ENCODE results near the gene AFMID. TPM values are rescaled to one million over a fixed set of nuclear protein-coding genes. Genes with fewer than 3 reads are reported as not detected.

Gene AFMID
- total RNA-seq, 1 donor from 2014 or later = 15.4 TPM

GRCh38 chr17:78224231-78225087 lies 37.3 kb downstream of the AFMID start:
- no peaks in the 10 kb centered on the region for H3K36me3 Mint-ChIP-seq (ENCODE audit: low read depth)
- no peaks in the 10 kb centered on the region for H3K9me3 Mint-ChIP-seq
- TF ChIP-seq CTCF (IDR thresholded peaks at IDR 0.05) = no peak
- ChIA-PET CTCF (no interaction called here), POLR2A (interaction anchor here (0.8 kb wide), 1 partner anchor 20 kb away, joined by 3 read pairs; no protein-coding TSS in a partner anchor)
- H3K4me3 Mint-ChIP-seq = no peak overlapping the region
- H3K27ac Mint-ChIP-seq = no peak overlapping the region
- DNase-seq (no peak), ATAC-seq (ENCODE audit: low read depth) (no peak)
- no peaks in the 10 kb centered on the region for H3K4me1 Mint-ChIP-seq
- intact Hi-C loops (cut with micrococcal nuclease) = no loop called here
- peaks cover 5% of the 10 kb centered on the region for H3K27me3 Mint-ChIP-seq

- Mint-ChIP-seq H3K4me1 (no peaks in the 10 kb centered on the region), H3K4me3 (no peak overlapping the region), H3K36me3 (ENCODE audit: low read depth) (no peaks in the 10 kb centered on the region), H3K27ac (no peak overlapping the region), H3K27me3 (peaks cover 5% of the 10 kb centered on the region), H3K9me3 (no peaks in the 10 kb centered on the region)
- ChIA-PET CTCF (no interaction called here), POLR2A (no interaction called here)
- ATAC-seq (ENCODE audit: low read depth) = no peak
- DNase-seq = no peak
- no peak for TF ChIP-seq CTCF (IDR thresholded peaks at IDR 0.05)
- intact Hi-C loops (cut with micrococcal nuclease) = no loop called here
These were observed 38.1 kb downstream of the AFMID start for GRCh38 chr17:78225088-78225865.

- H3K9me3 Mint-ChIP-seq = no peaks in the 10 kb centered on the region
- no peak overlapping the region for H3K4me3 Mint-ChIP-seq
- no peak overlapping the region for H3K27ac Mint-ChIP-seq
- TF ChIP-seq CTCF (IDR thresholded peaks at IDR 0.05) = no peak
- intact Hi-C loops (cut with micrococcal nuclease) = no loop called here
- H3K27me3 Mint-ChIP-seq = peaks cover 11% of the 10 kb centered on the region
- H3K4me1 Mint-ChIP-seq = peaks cover 5% of the 10 kb centered on the region
- CTCF ChIA-PET = no interaction called here
- DNase-seq (no peak), ATAC-seq (ENCODE audit: low read depth) (no peak)
- POLR2A ChIA-PET = no interaction called here
- H3K36me3 Mint-ChIP-seq (ENCODE audit: low read depth) = no peaks in the 10 kb centered on the region
These were observed 39.0 kb downstream of the AFMID start for GRCh38 chr17:78226055-78226758.

GRCh38 chr17:78226759-78227454 lies 39.7 kb downstream of the AFMID start:
- Mint-ChIP-seq H3K27me3 (peaks cover 14% of the 10 kb centered on the region), H3K27ac (no peak overlapping the region), H3K4me3 (no peak overlapping the region), H3K4me1 (peaks cover 5% of the 10 kb centered on the region), H3K9me3 (no peaks in the 10 kb centered on the region), H3K36me3 (ENCODE audit: low read depth) (no peaks in the 10 kb centered on the region)
- no peak for TF ChIP-seq CTCF (IDR thresholded peaks at IDR 0.05)
- ATAC-seq (ENCODE audit: low read depth) (no peak), DNase-seq (no peak)
- POLR2A ChIA-PET = no interaction called here
- CTCF ChIA-PET = no interaction called here
- intact Hi-C loops (cut with micrococcal nuclease) = no loop called here
